ENCODE results near the gene SP7.

Gene SP7

DNA sequence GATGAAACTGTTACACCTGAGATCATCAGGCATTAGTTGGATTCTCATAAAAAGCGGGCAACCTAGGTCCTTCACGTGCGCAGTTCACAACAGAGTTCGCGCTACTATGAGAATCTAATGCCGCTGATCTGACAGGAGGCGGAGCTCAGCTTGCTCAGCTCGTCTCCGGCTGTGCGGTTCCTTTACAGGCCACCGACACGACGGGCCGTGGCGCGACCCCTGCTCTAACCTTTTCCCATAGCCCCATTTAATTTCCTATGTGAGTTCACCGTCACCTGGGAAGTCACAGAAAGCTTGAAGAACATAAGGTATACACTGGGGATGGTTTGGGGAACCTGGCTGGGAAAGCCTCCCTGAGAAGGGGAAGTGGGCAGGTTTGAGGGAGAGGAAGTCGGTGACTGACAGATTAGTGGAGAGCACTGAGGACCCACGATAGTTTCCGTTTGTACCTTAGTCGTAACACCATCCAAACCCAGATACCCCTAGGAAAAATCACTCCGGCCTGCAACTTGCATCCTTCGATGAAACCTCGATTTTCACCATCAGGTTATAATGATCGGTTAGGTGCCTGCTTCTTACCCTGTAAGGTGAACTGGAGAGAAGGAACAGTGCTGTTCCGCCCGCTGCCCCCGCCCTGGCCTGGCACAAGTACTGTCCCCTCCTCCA is 11.9 kb downstream of the SP7 start:
- no peak for TF ChIP-seq CTCF (IDR thresholded peaks at IDR 0.05; ENCODE audit: extremely low read depth, insufficient read depth, missing control alignments)
- DNase-seq (ENCODE audit: low spot score) = peak; percentile 81
- in situ Hi-C loops (cut with MboI; ENCODE audit: low pct_unique_long_range_greater_than_20kb, low sequenced_read_pairs, unreplicated experiment) = no loop called here

DNA sequence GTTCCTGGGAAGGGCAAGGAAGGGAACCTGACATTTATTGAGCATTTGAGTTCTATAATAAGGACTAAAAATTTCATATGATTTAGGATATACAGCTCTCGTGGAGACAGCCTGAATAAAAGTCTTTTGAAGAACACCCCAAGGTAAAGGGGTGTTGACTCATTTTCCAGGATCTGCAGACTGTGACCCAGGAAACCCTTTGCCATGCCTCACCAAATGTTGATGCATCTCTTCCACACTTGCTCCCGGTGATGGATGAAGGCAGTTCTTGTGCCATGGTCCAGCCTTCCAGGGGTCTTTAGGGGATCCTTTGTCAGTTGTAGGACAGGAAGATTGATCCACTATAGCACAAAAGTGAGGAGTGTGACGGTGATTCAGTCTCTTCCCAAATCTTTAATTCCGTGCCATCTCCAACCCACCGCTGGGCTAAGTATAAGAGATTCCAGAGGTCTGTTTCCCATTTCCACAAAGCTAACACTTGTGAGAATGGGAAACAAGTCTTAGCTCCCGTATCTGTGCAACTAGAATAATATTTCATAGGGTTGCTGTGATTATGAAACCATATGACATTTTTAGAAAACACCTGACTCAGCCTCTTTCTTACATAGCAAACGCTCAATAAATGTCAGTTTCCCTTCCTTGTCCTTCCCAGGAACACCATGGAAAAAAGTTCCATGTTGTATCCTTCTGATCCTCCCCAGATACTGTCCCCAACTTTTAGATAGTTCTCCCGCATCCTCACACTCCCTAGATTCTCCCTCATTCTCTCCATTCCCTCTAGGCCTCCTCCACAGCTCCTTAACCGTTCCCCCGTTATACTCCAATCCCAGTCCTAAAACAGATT is 15.6 kb downstream of the SP7 start:
- in situ Hi-C loops (cut with MboI; ENCODE audit: low pct_unique_long_range_greater_than_20kb, low sequenced_read_pairs, unreplicated experiment) = no loop called here
- no peak for TF ChIP-seq CTCF (IDR thresholded peaks at IDR 0.05; ENCODE audit: extremely low read depth, insufficient read depth, missing control alignments)
- no peak for DNase-seq (ENCODE audit: low spot score)

DNA sequence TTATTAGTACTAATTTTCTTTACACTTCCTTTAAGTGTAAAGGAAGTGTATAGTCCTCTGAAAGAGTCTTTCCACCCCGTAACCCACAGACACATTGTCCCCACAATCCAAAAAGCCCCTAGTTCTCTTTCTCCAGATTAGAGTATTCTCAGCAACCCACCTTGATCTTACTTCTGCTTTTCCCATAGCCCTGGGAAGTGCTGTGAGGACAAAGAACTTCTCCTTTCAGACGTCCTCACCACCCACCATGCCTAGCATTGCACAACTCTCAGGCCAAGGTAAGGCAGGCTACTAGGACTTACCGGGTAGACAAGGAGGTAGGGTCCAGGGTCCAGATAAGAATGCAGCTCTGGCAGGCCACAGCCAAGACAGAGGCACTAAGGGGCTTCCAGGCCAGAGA is 22.2 kb downstream of the SP7 start:
- TF ChIP-seq CTCF (IDR thresholded peaks at IDR 0.05; ENCODE audit: extremely low read depth, insufficient read depth, missing control alignments) = no peak
- in situ Hi-C loops (cut with MboI; ENCODE audit: low pct_unique_long_range_greater_than_20kb, low sequenced_read_pairs, unreplicated experiment) = no loop called here
- peak; percentile 38 for DNase-seq (ENCODE audit: low spot score)

DNA sequence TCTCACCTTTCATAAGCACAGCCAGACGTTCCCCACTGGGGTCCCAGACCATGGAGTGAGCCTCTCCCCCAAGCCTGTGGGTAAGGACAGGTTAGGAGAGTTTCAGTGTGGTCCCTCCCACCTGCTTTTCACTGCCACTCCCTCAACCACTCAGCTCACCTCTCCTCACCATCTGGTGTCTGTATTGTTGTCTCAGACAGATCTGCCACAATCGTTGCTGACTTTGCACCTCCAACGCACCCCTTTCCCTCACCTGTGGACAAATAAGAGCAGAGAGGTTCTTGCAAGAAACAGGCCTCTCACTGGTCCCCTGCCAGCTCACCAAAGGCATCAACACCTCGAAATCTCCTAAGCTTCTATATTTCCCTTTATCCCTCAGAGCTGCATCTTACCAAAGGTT is 27.9 kb downstream of the SP7 start:
- TF ChIP-seq CTCF (IDR thresholded peaks at IDR 0.05; ENCODE audit: extremely low read depth, insufficient read depth, missing control alignments) = no peak
- in situ Hi-C loops (cut with MboI; ENCODE audit: low pct_unique_long_range_greater_than_20kb, low sequenced_read_pairs, unreplicated experiment) = no loop called here
- no peak for DNase-seq (ENCODE audit: low spot score)

DNA sequence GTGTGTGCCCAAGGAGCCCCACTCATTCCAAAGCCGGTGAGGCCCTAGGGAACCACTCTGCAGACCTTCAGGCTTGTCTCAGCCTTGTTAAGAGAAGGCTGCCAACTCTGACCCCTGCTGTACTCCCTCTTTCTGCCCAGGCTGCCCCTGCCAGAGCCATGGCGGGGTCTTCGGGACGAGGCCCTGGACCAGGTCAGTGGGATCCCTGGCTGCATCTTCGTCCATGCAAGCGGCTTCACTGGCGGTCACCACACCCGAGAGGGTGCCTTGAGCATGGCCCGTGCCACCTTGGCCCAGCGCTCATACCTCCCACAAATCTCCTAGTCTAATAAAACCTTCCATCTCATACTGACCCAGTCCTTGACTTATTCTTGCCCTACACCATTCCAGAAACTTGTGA is 29.3 kb downstream of the SP7 start:
- in situ Hi-C loops (cut with MboI; ENCODE audit: low pct_unique_long_range_greater_than_20kb, low sequenced_read_pairs, unreplicated experiment) = no loop called here
- no peak for TF ChIP-seq CTCF (IDR thresholded peaks at IDR 0.05; ENCODE audit: extremely low read depth, insufficient read depth, missing control alignments)
- DNase-seq (ENCODE audit: low spot score) = no peak

DNA sequence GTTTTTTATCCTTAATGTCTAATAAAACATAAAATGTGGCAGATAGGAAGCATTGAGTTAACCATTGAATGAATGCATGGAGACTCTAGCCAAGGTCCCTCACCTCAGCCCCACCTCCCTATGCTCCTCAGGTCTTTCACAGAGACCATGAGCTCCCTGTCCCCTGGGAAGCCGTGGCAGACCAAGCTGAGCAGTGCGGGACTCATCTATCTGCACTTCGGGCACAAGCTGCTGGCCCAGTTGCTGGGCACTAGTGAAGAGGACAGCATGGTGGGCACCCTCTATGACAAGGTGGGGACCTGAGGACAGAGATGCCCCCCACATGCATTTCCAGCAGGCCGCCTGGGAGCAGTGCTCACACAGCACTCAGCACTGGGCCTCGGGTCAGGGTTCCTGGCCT is 33.3 kb downstream of the SP7 start:
- in situ Hi-C loops (cut with MboI; ENCODE audit: low pct_unique_long_range_greater_than_20kb, low sequenced_read_pairs, unreplicated experiment) = no loop called here
- TF ChIP-seq CTCF (IDR thresholded peaks at IDR 0.05; ENCODE audit: extremely low read depth, insufficient read depth, missing control alignments) = no peak
- no peak for DNase-seq (ENCODE audit: low spot score)
